Retinal pigment epithelial cell (primary cell): ENCODE results near the gene XIRP2.

Source experiments
- DNase-seq: peaks from one replicate; pipeline ENCODE4 v3.0.0-alpha.2; 2010; ENCODE audit warnings: low read depth
- H3K4me3 ChIP-seq: 2 replicates; pipeline ENCODE4 v1.5.1; 2011; ENCODE audit warnings: mild to moderate bottlenecking, low read length, control low read depth, moderate library complexity
- CTCF ChIP-seq: conservative IDR thresholded peaks from 2 replicates; pipeline ENCODE4 v1.5.1; 2011; ENCODE audit warnings: low read depth, low read length, control low read depth, inconsistent platforms

The XIRP2 gene

GRCh38 chr2:167151894-167152293 is 263.6 kb downstream of the XIRP2 start:
- DNase-seq: no peak
- H3K4me3 ChIP-seq: no peak overlapping the region
- TF ChIP-seq CTCF: no peak

GRCh38 chr2:167157523-167157922 is 269.2 kb downstream of the XIRP2 start:
- DNase-seq: no peak

GRCh38 chr2:167177196-167177595 is 288.9 kb downstream of the XIRP2 start:
- no peak overlapping the region for H3K4me3 ChIP-seq
- no peak for TF ChIP-seq CTCF
- DNase-seq: no peak

More at GRCh38 chr2:167157523-167157922, 269.2 kb downstream of the XIRP2 start:
- no peak for TF ChIP-seq CTCF
- no peak overlapping the region for H3K4me3 ChIP-seq

- no peak for DNase-seq
- no peak for TF ChIP-seq CTCF
These were observed 292.9 kb downstream of the XIRP2 start for GRCh38 chr2:167181134-167181533.

GRCh38 chr2:167181688-167182087 is 293.4 kb downstream of the XIRP2 start:
- no peak overlapping the region for H3K4me3 ChIP-seq
- no peak for TF ChIP-seq CTCF
- DNase-seq: no peak

More at GRCh38 chr2:167181134-167181533, 292.9 kb downstream of the XIRP2 start:
- H3K4me3 ChIP-seq: no peak overlapping the region

- no peak for DNase-seq
- TF ChIP-seq CTCF: no peak
- H3K4me3 ChIP-seq: no peak overlapping the region
These were observed 294.1 kb downstream of the XIRP2 start for GRCh38 chr2:167182403-167182802.

- H3K4me3 ChIP-seq: no peak overlapping the region
- no peak for DNase-seq
- TF ChIP-seq CTCF: no peak
These were observed 295.7 kb downstream of the XIRP2 start for GRCh38 chr2:167183931-167184330.
